ENCODE data around the gene KIAA0825.

DNA sequence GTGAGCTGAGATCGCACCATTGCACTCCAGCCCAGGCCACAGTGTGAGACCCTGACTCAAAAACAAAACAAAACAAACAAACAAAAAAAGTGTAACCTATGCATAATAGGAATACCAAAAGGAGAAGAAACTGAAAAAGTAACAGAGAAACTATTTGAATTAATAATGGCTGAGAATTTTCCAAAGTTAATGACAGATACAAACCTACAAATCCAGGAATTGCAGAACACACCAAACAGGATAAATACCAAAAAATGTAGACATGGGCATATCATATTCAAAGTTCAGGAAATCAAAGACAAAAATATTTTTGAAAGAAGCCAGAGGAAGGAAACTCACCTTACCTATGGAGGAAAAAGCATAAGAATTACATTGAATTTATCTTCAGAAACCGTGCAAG is 493.3 kb downstream of the KIAA0825 start:
- no peak for TF ChIP-seq CTCF (IDR thresholded peaks at IDR 0.05; ENCODE audit: low read depth, low read length)
- no peak for TF ChIP-seq EZH2phosphoT487 (IDR thresholded peaks at IDR 0.05; ENCODE audit: low read depth)
